Panc1 (cell line): ENCODE results near the gene RFTN1. TPM values are rescaled to one million over a fixed set of nuclear protein-coding genes. Genes with fewer than 3 reads are reported as not detected.

ENCODE experiments used
- ATAC-seq: fragments of 200-7000 bp; cut with Tn5 transposase; 2 replicates; pipeline ENCODE4 v1.9.1; 2020; ENCODE audit warnings: mild to moderate bottlenecking, moderate library complexity
- BruUV-seq: library from RNA; stranded (reverse); fragments of 400-500 nt; replicated peaks from 2 replicates; lab custom pipeline; 2021; lab: Mats Ljungman, UMichigan
- CTCF ChIA-PET: fragments of 300-600 bp; sonication (Branson Sonifier 250); formaldehyde crosslinking; loops from one replicate; lab custom pipeline; 2022; ENCODE audit warnings: antibody characterized with exemption; lab: Charles Lee
- POLR2A ChIA-PET: fragments of 300-600 bp; sonication (Branson Sonifier 250); formaldehyde crosslinking; loops from one replicate; lab custom pipeline; 2022; ENCODE audit warnings: antibody characterized with exemption; lab: Charles Lee
- DNase-seq: peaks from one replicate; pipeline ENCODE4 v3.0.0-alpha.2; 2010; ENCODE audit warnings: low read depth, low spot score
- H3K27ac ChIP-seq: 2 replicates; pipeline ENCODE4 v1.5.1; 2011; ENCODE audit warnings: mild to moderate bottlenecking, low read length, inconsistent platforms
- H3K27me3 ChIP-seq: fragments of 200-500 bp; sonication (Bioruptor generic); 2 replicates; pipeline ENCODE4 v1.6.0; 2014; ENCODE audit warnings: low read length, inconsistent platforms; ENCODE audit not compliant: control insufficient read depth, insufficient read depth
- H3K36me3 ChIP-seq: fragments of 200-500 bp; sonication (Bioruptor generic); 2 replicates; pipeline ENCODE4 v1.5.1; 2014; ENCODE audit warnings: inconsistent platforms, mild to moderate bottlenecking, low read length, moderate library complexity; ENCODE audit not compliant: control insufficient read depth, insufficient read depth
- H3K4me1 ChIP-seq: 2 replicates; pipeline ENCODE4 v1.5.1; 2011; ENCODE audit warnings: inconsistent platforms, mild to moderate bottlenecking, low read length, moderate library complexity; ENCODE audit not compliant: control insufficient read depth, insufficient read depth
- H3K4me3 ChIP-seq, 2 experiments: 2 replicates each; pipeline ENCODE4 v1.5.1; 2011 to 2012; ENCODE audit warnings: low read depth in 2 of 2, low read length in 2 of 2, mild to moderate bottlenecking in 2 of 2, inconsistent platforms in 1 of 2, moderate library complexity in 1 of 2
- H3K9me3 ChIP-seq: fragments of 200-500 bp; sonication (Bioruptor generic); 2 replicates; pipeline ENCODE4 v1.5.1; 2014; ENCODE audit warnings: low read depth, mild to moderate bottlenecking, inconsistent platforms, low read length, moderate library complexity; ENCODE audit not compliant: control insufficient read depth, insufficient read depth
- CTCF ChIP-seq: fragments of 450-650 bp; IDR thresholded peaks from 2 replicates; pipeline ENCODE4 v1.5.1; 2017; ENCODE audit warnings: mild to moderate bottlenecking
- POLR2AphosphoS5 ChIP-seq: IDR thresholded peaks from 2 replicates; pipeline ENCODE4 v1.6.1; 2012; ENCODE audit warnings: mild to moderate bottlenecking, low read depth, low read length, moderate library complexity
- REST ChIP-seq, 2 experiments: IDR thresholded peaks; 2 replicates each; pipeline ENCODE4 v1.6.1; 2011 to 2012; ENCODE audit warnings: low read depth in 2 of 2, control low read depth in 1 of 2, low read length in 1 of 2, mild to moderate bottlenecking in 1 of 2, moderate library complexity in 1 of 2; ENCODE audit not compliant: insufficient read depth in 1 of 2
- SIN3A ChIP-seq: IDR thresholded peaks from 2 replicates; pipeline ENCODE4 v1.6.1; 2012; ENCODE audit warnings: low read depth, mild to moderate bottlenecking, low read length, moderate library complexity, borderline replicate concordance; ENCODE audit not compliant: insufficient read depth
- TCF7L2 ChIP-seq: IDR thresholded peaks from 2 replicates; pipeline ENCODE4 v1.6.1; 2011; ENCODE audit warnings: mild to moderate bottlenecking, low read depth, low read length, inconsistent platforms
- in situ Hi-C: cut with HindIII; loops from 2 replicates; pipeline ENCODE4 v1.10.0; 2016; ENCODE audit warnings: low sequenced_read_pairs, low pct_unique_long_range_greater_than_20kb
- intact Hi-C: fragments of 100-400 bp; cut with micrococcal nuclease; formaldehyde crosslinking; loops from one replicate; pipeline ENCODE4 v1.10.0; 2022; ENCODE audit not compliant: unreplicated experiment
- total RNA-seq: library from RNA; stranded (reverse); gene quantifications from one replicate; pipeline ENCODE4 v1.2.1, GENCODE V29; 2021; ENCODE audit not compliant: unreplicated experiment

Gene RFTN1
- total RNA-seq, 1 experiment from 2014 or later = 0.90 TPM

GRCh38 chr3:16433701-16434151, 79.8 kb downstream of the RFTN1 start:
- intact Hi-C loops (no loop called here), in situ Hi-C loops (no loop called here)
- H3K9me3 ChIP-seq = no peaks in the 10 kb centered on the region
- no peak overlapping the region for H3K4me3 ChIP-seq
- H3K36me3 ChIP-seq = no peaks in the 10 kb centered on the region
- POLR2A ChIA-PET = no interaction called here
- TF ChIP-seq CTCF (no peak), SIN3A (no peak), POLR2AphosphoS5 (no peak), TCF7L2 (no peak), REST (IDR thresholded peaks at IDR 0.05; ENCODE audit: insufficient read depth in 1 of 2, low read depth in 2 of 2, low read length in 1 of 2) (no peak)
- DNase-seq = no peak
- no peak for ATAC-seq
- no peaks in the 10 kb centered on the region for H3K4me1 ChIP-seq
- no peaks in the 10 kb centered on the region for H3K27me3 ChIP-seq
- no peak overlapping the region for H3K27ac ChIP-seq
- BruUV-seq = no TSS peak
- CTCF ChIA-PET = no interaction called here

- ChIA-PET CTCF (interaction anchor here (0.6 kb wide), 1 partner anchor 77 kb away, joined by 3 read pairs; no protein-coding TSS in a partner anchor), POLR2A (no interaction called here)
- Histone ChIP-seq H3K4me3 (no peak overlapping the region), H3K27me3 (no peaks in the 10 kb centered on the region), H3K4me1 (no peaks in the 10 kb centered on the region), H3K27ac (no peak overlapping the region), H3K36me3 (no peaks in the 10 kb centered on the region), H3K9me3 (no peaks in the 10 kb centered on the region)
- TF ChIP-seq REST (IDR thresholded peaks at IDR 0.05; ENCODE audit: insufficient read depth in 1 of 2, low read depth in 2 of 2, low read length in 1 of 2) = no peak
- no peak for TF ChIP-seq POLR2AphosphoS5
- no peak for ATAC-seq
- in situ Hi-C loops = no loop called here
- no peak for DNase-seq
- intact Hi-C loops = no loop called here
- no TSS peak for BruUV-seq
These were observed 80.8 kb downstream of the RFTN1 start for GRCh38 chr3:16432714-16433113.
